Ovary (tissue), 3 donors: ENCODE data around the gene FAHD2A.

ENCODE experiments used
- CTCF ChIP-seq, 3 donors: fragments of 450-650 bp in 2 of 3; fragments of 200-600 bp in 1 of 3; IDR thresholded peaks; one replicate each; pipeline versions ENCODE4 v1.5.1 to v1.8.0; 2016 to 2022; ENCODE audit warnings: antibody characterized with exemption in 3 of 3, mild to moderate bottlenecking in 1 of 3
- POLR2A ChIP-seq: fragments of 450-650 bp; IDR thresholded peaks from one replicate; pipeline ENCODE4 v1.6.1; 2017; ENCODE audit warnings: antibody characterized with exemption, mild to moderate bottlenecking, moderate library complexity
- donor health status: DM: no; HTN: no; CAD: no.

GRCh38 chr2:95380731-95381130 is 21.8 kb upstream of the FAHD2A start:
- TF ChIP-seq CTCF (IDR thresholded peaks at IDR 0.05) (no peak), POLR2A (no peak)
